K562 (cell line): ENCODE results near the gene DMBT1. TPM values are rescaled to one million over a fixed set of nuclear protein-coding genes. Genes with fewer than 3 reads are reported as not detected.

ENCODE experiments used
- ATAC-seq: fragments of 200-7000 bp; cut with Tn5 transposase; 3 replicates; pipeline ENCODE4 v1.9.1; 2020; ENCODE audit warnings: moderate library complexity
- BruUV-seq: library from RNA; stranded (reverse); fragments of 400-500 nt; replicated peaks from 2 replicates; lab custom pipeline; 2021; lab: Mats Ljungman, UMichigan
- CTCF ChIA-PET: fragments of 300-600 bp; formaldehyde crosslinking; extraction: SDS; loops from one replicate; lab custom pipeline; 2021; ENCODE audit warnings: low intra/inter-chr PET ratio; lab: Yijun Ruan, JAX
- POLR2A ChIA-PET: fragments of 300-600, 350-650 bp; sonication (Branson Sonifier 250); formaldehyde crosslinking; extraction: SDS; loops from one replicate; lab custom pipeline; 2021; ENCODE audit warnings: antibody characterized with exemption, inconsistent platforms; lab: Yijun Ruan, JAX
- DNase-seq, 4 experiments: peaks; one replicate each; pipeline versions ENCODE4 v3.0.0 to v3.0.0-alpha.2; 2011 to 2018; ENCODE audit warnings: low spot score in 3 of 4, mixed read lengths in 3 of 4; ENCODE audit errors: extremely low read depth in 1 of 4
- FAIRE-seq: peaks from 2 replicates; lab custom pipeline; 2011; peaks lifted over from hg19 to GRCh38; lab: Jason Lieb, UNC
- H2AFZ ChIP-seq: 2 replicates; pipeline ENCODE4 v1.6.0; 2011; ENCODE audit warnings: low read depth, low read length, control low read depth, inconsistent platforms
- H3K27ac ChIP-seq: fragments of 200-600 bp; 3 replicates; pipeline ENCODE4 v1.8.0; 2011; ENCODE audit warnings: low read depth, mild to moderate bottlenecking, control low read depth, inconsistent platforms, low read length, moderate library complexity, mixed read lengths; ENCODE audit errors: extremely low read depth
- H3K27me3 ChIP-seq, 2 experiments: fragments of 300-600 bp in 1 of 2; 2 replicates in 1 of 2; 3 replicates in 1 of 2; pipeline versions ENCODE4 v1.6.0 to v1.8.0; 2011; ENCODE audit warnings: inconsistent platforms in 2 of 2, low read length in 2 of 2, mild to moderate bottlenecking in 1 of 2, mixed read lengths in 1 of 2, moderate library complexity in 1 of 2; ENCODE audit not compliant: control insufficient read depth in 2 of 2, insufficient read depth in 2 of 2
- H3K36me3 ChIP-seq: fragments of 300-600 bp; 3 replicates; pipeline ENCODE4 v1.8.0; 2011; ENCODE audit warnings: mild to moderate bottlenecking, low read length, inconsistent platforms; ENCODE audit not compliant: control insufficient read depth, insufficient read depth
- H3K4me1 ChIP-seq, 2 experiments: fragments of 200-600 bp in 1 of 2; replicated peaks in 1 of 2; 2 replicates in 1 of 2; 3 replicates in 1 of 2; pipeline versions ENCODE4 v1.5.1 to v1.8.0; 2011; ENCODE audit warnings: inconsistent platforms in 2 of 2, low read length in 2 of 2, mild to moderate bottlenecking in 1 of 2, mixed read lengths in 1 of 2, moderate library complexity in 1 of 2; ENCODE audit not compliant: control insufficient read depth in 2 of 2, insufficient read depth in 2 of 2
- H3K4me2 ChIP-seq: 2 replicates; pipeline ENCODE4 v1.6.1; 2011; ENCODE audit warnings: low read length, control low read depth, inconsistent platforms, mixed read lengths; ENCODE audit not compliant: insufficient read depth
- H3K4me3 ChIP-seq: fragments of 200-600 bp; sonication (generic), shearing (Covaris generic); 2 replicates; pipeline ENCODE4 v1.5.1; 2016; ENCODE audit warnings: control low read depth, inconsistent platforms
- H3K79me2 ChIP-seq: fragments of 200-600 bp; 3 replicates; pipeline ENCODE4 v1.8.0; 2011; ENCODE audit warnings: low read length, inconsistent platforms; ENCODE audit not compliant: control insufficient read depth, insufficient read depth
- H3K9ac ChIP-seq, 2 experiments: 2 replicates each; pipeline versions ENCODE4 v1.6.0 to v1.6.1; 2011; ENCODE audit warnings: low read depth in 2 of 2, low read length in 2 of 2, control low read depth in 1 of 2, inconsistent platforms in 1 of 2, mild to moderate bottlenecking in 1 of 2, mixed read lengths in 1 of 2; ENCODE audit not compliant: insufficient read depth in 1 of 2
- H3K9me1 ChIP-seq: one replicate; pipeline ENCODE4 v1.6.0; 2011; ENCODE audit warnings: inconsistent platforms, mild to moderate bottlenecking, low read length, moderate library complexity; ENCODE audit not compliant: control insufficient read depth, insufficient read depth
- H3K9me3 ChIP-seq: replicated peaks from 2 replicates; pipeline ENCODE4 v1.5.1; 2011; ENCODE audit warnings: low read depth, low read length, inconsistent platforms; ENCODE audit not compliant: control insufficient read depth, insufficient read depth
- H4K20me1 ChIP-seq: replicated peaks from 2 replicates; pipeline ENCODE4 v1.6.1; 2011; ENCODE audit warnings: low read length, inconsistent platforms, mixed read lengths; ENCODE audit not compliant: control insufficient read depth, insufficient read depth
- CBFA2T3 ChIP-seq: fragments of 450-650 bp; IDR thresholded peaks from 2 replicates; pipeline ENCODE4 v1.6.1; 2017
- CBX2 ChIP-seq: fragments of 200-600 bp; sonication (generic); IDR thresholded peaks from one replicate; pipeline ENCODE4 v1.6.1; 2012; ENCODE audit warnings: mild to moderate bottlenecking, low read length, inconsistent platforms; ENCODE audit not compliant: insufficient read depth, poor library complexity, severe bottlenecking
- CCAR2 ChIP-seq: fragments of 200-400 bp; formaldehyde crosslinking; IDR thresholded peaks from 2 replicates; pipeline ENCODE4 v1.6.1; 2017; ENCODE audit warnings: mild to moderate bottlenecking, low read depth, low read length
- CTBP1 ChIP-seq: fragments of 450-650 bp; IDR thresholded peaks from 2 replicates; pipeline ENCODE4 v1.6.1; 2016; ENCODE audit warnings: borderline replicate concordance
- FOSL1 ChIP-seq: fragments of 200-800 bp; sonication (Bioruptor generic); conservative IDR thresholded peaks from 2 replicates; pipeline ENCODE4 v1.6.1; 2016; ENCODE audit warnings: missing genetic modification characterization, missing compliant biosample characterization
- FOXJ3 ChIP-seq: sonication (generic); formaldehyde crosslinking; IDR thresholded peaks from 2 replicates; pipeline ENCODE4 v1.4.0; 2020; ENCODE audit warnings: mild to moderate bottlenecking, missing genetic modification reagents
- KAT2B ChIP-seq: IDR thresholded peaks from one replicate; pipeline ENCODE4 v1.6.1; 2012; ENCODE audit warnings: low read depth, mild to moderate bottlenecking, control low read depth, inconsistent platforms, low read length, moderate library complexity
- KDM2B ChIP-seq: fragments of 250-450 bp; sonication (Bioruptor Pico); IDR thresholded peaks from 2 replicates; pipeline ENCODE4 v1.8.0; 2021; ENCODE audit warnings: mild to moderate bottlenecking, moderate library complexity
- RBM15 ChIP-seq: fragments of 200-400 bp; formaldehyde crosslinking; IDR thresholded peaks from 2 replicates; pipeline ENCODE4 v1.6.1; 2018; ENCODE audit warnings: mild to moderate bottlenecking, low read length, moderate library complexity; ENCODE audit not compliant: insufficient read depth
- RNF2 ChIP-seq: sonication (generic); IDR thresholded peaks from 2 replicates; pipeline ENCODE4 v1.6.1; 2016
- SIN3B ChIP-seq: fragments of 450-650 bp; IDR thresholded peaks from 2 replicates; pipeline ENCODE4 v1.6.1; 2017; ENCODE audit warnings: low read depth, mild to moderate bottlenecking, moderate library complexity
- SREBF2 ChIP-seq: sonication (generic); formaldehyde crosslinking; IDR thresholded peaks from 2 replicates; pipeline ENCODE4 v1.4.0; 2020; ENCODE audit warnings: mild to moderate bottlenecking, missing genetic modification reagents
- ZBTB1 ChIP-seq: sonication (generic); formaldehyde crosslinking; IDR thresholded peaks from 2 replicates; pipeline ENCODE4 v1.8.1; 2023; ENCODE audit warnings: missing genetic modification reagents, low read depth, mild to moderate bottlenecking, borderline replicate concordance
- ZNF146 ChIP-seq: IDR thresholded peaks from one replicate; pipeline ENCODE4 v1.6.1; 2018; ENCODE audit warnings: missing compliant biosample characterization; ENCODE audit not compliant: unreplicated experiment
- ZNF253 ChIP-seq: fragments of 250-450 bp; sonication (Bioruptor Pico); conservative IDR thresholded peaks from 2 replicates; pipeline ENCODE4 v1.6.1; 2021; ENCODE audit warnings: mild to moderate bottlenecking
- ZNF354B ChIP-seq: fragments of 250-450 bp; sonication (Bioruptor Pico); IDR thresholded peaks from 2 replicates; pipeline ENCODE4 v1.4.0; 2020
- ZNF766 ChIP-seq: fragments of 200-800 bp; sonication (Bioruptor generic); conservative IDR thresholded peaks from 2 replicates; pipeline ENCODE4 v1.6.1; 2016; ENCODE audit warnings: missing genetic modification characterization, missing compliant biosample characterization
- WGBS: fragments of 100-300 bp; shearing (Covaris generic); methylation state at CpG from one replicate; pipeline ENCODE4 v1.1.6; 2016; ENCODE audit warnings: low coverage, mixed read lengths; ENCODE audit not compliant: insufficient coverage; ENCODE audit errors: missing lambda C conversion rate; 5-methylcytosine and 5-hydroxymethylcytosine counted together
- in situ Hi-C: fragments of 300-500 bp; cut with MboI; formaldehyde crosslinking; loops from 4 replicates; pipeline ENCODE4 v1.15.0; 2018; ENCODE audit warnings: inconsistent platforms, mixed read lengths
- intact Hi-C: fragments of 100-400 bp; cut with micrococcal nuclease; formaldehyde crosslinking; loops from 2 replicates; pipeline ENCODE4 v1.14.2; 2022
- polyA plus RNA-seq, 8 experiments: library from polyadenylated mRNA; depleted of rRNA in 4 of 8; stranded (reverse) in 5 of 8; unstranded in 3 of 8; fragments of >200 nt; fragmentation: Nextera tagmentation in 2 of 8; fragmentation: Illumina TruSeq in 1 of 8; extraction: Ambion mirVana in 2 of 8; extraction: Trizol in 1 of 8; gene quantifications; 2 replicates each; pipeline versions ENCODE4 v1.2.1 to v1.2.3, GENCODE V29; 2011 to 2014; ENCODE audit warnings: inconsistent platforms in 1 of 8, missing spikeins in 1 of 8
- total RNA-seq, 7 experiments: library from RNA; depleted of rRNA in 6 of 7; stranded (reverse); fragments of >200 nt in 6 of 7; fragmentation: Illumina TruSeq in 2 of 7; extraction: Trizol in 2 of 7; gene quantifications; 2 replicates each; pipeline versions ENCODE4 v1.2.1 to v1.2.3, GENCODE V29; 2011 to 2021; ENCODE audit warnings: low replicate concordance in 1 of 7
- TF ChIP-seq, protein P1 (sequence below), 2 experiments: IDR thresholded peaks; 2 replicates each; pipeline ENCODE4 v1.6.1; 2011; ENCODE audit warnings: borderline replicate concordance in 1 of 2, control low read depth in 1 of 2, low read depth in 1 of 2, low read length in 1 of 2, mild to moderate bottlenecking in 1 of 2, mixed read lengths in 1 of 2, moderate library complexity in 1 of 2; ENCODE audit not compliant: insufficient read depth in 1 of 2, insufficient read length in 1 of 2, poor library complexity in 1 of 2, severe bottlenecking in 1 of 2; ENCODE audit errors: extremely low read depth in 1 of 2
- TF ChIP-seq, protein P2 (sequence below): IDR thresholded peaks from 2 replicates; pipeline ENCODE4 v1.6.1; 2011; ENCODE audit not compliant: insufficient read length; ENCODE audit errors: extremely low read depth
- TF ChIP-seq, protein P3 (sequence below): fragments of 450-650 bp; IDR thresholded peaks from 2 replicates; pipeline ENCODE4 v1.6.1; 2016

Gene DMBT1
- total and polyA plus RNA-seq, 9 of the 15 experiments (the other 6 are each of a cell fraction or from before 2014, with no cell fraction given): 0.01 to 0.07 TPM; not detected in 7

DNA sequence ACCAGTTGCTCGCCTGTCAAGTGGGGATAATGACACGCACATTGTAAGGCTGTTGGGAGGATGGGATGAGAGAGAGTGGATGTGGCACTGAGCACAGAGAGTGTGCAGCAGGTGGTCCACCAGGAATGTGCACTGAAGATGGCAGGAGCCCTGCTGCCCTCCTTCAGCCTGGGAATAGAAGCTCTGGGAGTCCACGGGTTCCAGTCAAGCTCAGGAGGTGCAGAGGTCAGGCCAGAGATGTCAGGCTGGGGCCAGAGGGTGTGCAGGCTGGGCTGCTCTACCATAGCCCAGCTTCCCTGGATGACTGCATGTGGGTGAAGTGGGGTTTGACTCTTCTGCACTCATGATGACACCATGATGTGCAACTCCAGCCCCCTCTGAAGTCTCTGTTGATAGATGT is 80.4 kb downstream of the DMBT1 start:
- Histone ChIP-seq H2AFZ (no peak overlapping the region), H3K79me2 (no peaks in the 10 kb centered on the region)
- no peak for TF ChIP-seq RNF2
- TF ChIP-seq SIN3B: no peak
- TF ChIP-seq, protein P1, sequence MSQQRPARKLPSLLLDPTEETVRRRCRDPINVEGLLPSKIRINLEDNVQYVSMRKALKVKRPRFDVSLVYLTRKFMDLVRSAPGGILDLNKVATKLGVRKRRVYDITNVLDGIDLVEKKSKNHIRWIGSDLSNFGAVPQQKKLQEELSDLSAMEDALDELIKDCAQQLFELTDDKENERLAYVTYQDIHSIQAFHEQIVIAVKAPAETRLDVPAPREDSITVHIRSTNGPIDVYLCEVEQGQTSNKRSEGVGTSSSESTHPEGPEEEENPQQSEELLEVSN (IDR thresholded peaks at IDR 0.05; ENCODE audit: borderline replicate concordance in 1 of 2, extremely low read depth in 1 of 2, insufficient read depth in 1 of 2, insufficient read length in 1 of 2, low read depth in 1 of 2, low read length in 1 of 2, poor library complexity in 1 of 2, severe bottlenecking in 1 of 2): no peak
- no peak for TF ChIP-seq ZNF354B (CRISPR knock-in tag)
- no peak for TF ChIP-seq KAT2B
- TF ChIP-seq FOSL1 (tag): no peak
- TF ChIP-seq CBFA2T3: no peak
- TF ChIP-seq, protein P2, sequence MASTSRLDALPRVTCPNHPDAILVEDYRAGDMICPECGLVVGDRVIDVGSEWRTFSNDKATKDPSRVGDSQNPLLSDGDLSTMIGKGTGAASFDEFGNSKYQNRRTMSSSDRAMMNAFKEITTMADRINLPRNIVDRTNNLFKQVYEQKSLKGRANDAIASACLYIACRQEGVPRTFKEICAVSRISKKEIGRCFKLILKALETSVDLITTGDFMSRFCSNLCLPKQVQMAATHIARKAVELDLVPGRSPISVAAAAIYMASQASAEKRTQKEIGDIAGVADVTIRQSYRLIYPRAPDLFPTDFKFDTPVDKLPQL: no peak
- TF ChIP-seq CTBP1: no peak
- no peak for TF ChIP-seq KDM2B (CRISPR knock-in tag)
- no peak for TF ChIP-seq SREBF2
- no peak for TF ChIP-seq ZNF253 (CRISPR knock-in tag)
- no peak for TF ChIP-seq ZNF766 (CRISPR knock-in tag)
- TF ChIP-seq FOXJ3 (CRISPR knock-in tag): no peak
- TF ChIP-seq CCAR2: no peak
- TF ChIP-seq RBM15: no peak
- no peak for TF ChIP-seq ZNF146
- TF ChIP-seq ZBTB1: no peak
- TF ChIP-seq, protein P3, sequence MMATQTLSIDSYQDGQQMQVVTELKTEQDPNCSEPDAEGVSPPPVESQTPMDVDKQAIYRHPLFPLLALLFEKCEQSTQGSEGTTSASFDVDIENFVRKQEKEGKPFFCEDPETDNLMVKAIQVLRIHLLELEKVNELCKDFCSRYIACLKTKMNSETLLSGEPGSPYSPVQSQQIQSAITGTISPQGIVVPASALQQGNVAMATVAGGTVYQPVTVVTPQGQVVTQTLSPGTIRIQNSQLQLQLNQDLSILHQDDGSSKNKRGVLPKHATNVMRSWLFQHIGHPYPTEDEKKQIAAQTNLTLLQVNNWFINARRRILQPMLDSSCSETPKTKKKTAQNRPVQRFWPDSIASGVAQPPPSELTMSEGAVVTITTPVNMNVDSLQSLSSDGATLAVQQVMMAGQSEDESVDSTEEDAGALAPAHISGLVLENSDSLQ: no peak
- TF ChIP-seq CBX2: no peak
- TF ChIP-seq, all 486 proteins: peak for 0
- H3K4me3 ChIP-seq: no peak overlapping the region
- no peak for FAIRE-seq
- in situ Hi-C loops: no loop called here
- no peaks in the 10 kb centered on the region for H4K20me1 ChIP-seq
- H3K4me1 ChIP-seq: no peaks in the 10 kb centered on the region
- no peak for DNase-seq
- no peaks in the 10 kb centered on the region for H3K9me1 ChIP-seq
- H3K4me2 ChIP-seq: no peak overlapping the region
- POLR2A ChIA-PET: interaction anchor here (0.6 kb wide), 1 partner anchor 832 kb away, joined by 3 read pairs; no protein-coding TSS in a partner anchor
- no peak overlapping the region for H3K27ac ChIP-seq
- intact Hi-C loops: no loop called here
- BruUV-seq: no TSS peak
- no peaks in the 10 kb centered on the region for H3K9me3 ChIP-seq
- no peaks in the 10 kb centered on the region for H3K36me3 ChIP-seq
- 0% methylated on average over 2 of the region's 3 CpGs for WGBS
- peaks cover 0 to 4% of the 10 kb centered on the region in 2 experiments; a peak in 2 of 5 replicates for H3K27me3 ChIP-seq
- no peak overlapping the region for H3K9ac ChIP-seq
- ATAC-seq: no peak
- CTCF ChIA-PET: no interaction called here
